ENCODE measurements around the gene CCDC61. TPM values are rescaled to one million over a fixed set of nuclear protein-coding genes. Genes with fewer than 3 reads are reported as not detected.

The CCDC61 gene
- total and polyA plus RNA-seq, 2 of the 8 experiments (the other 6 are each of a cell fraction or from before 2014, with no cell fraction given) = 7.8 to 17.4 TPM

- Histone ChIP-seq H3K4ac (replicated peaks; ENCODE audit: insufficient read length, low read depth, low read length) (no peak overlapping the region), H3K79me1 (ENCODE audit: low read depth, low read length) (no peaks in the 10 kb centered on the region), H3K9me3 (ENCODE audit: insufficient read depth in 2 of 2, low read depth in 1 of 2, low read length in 1 of 2) (no peaks in the 10 kb centered on the region), H3K4me1 (replicated peaks in 1 of 4; ENCODE audit: control insufficient read depth in 3 of 4, insufficient read depth in 4 of 4, low read length in 3 of 4) (peaks cover 0 to 10% (median 8%) of the 10 kb centered on the region in 4 experiments; a peak in 6 of 7 replicates), H2AK5ac (ENCODE audit: low read depth, low read length) (no peak overlapping the region), H3K18ac (ENCODE audit: extremely low read depth, low read length) (no peak overlapping the region; the same call in 1 of the 2 replicates), H3K79me2 (ENCODE audit: control insufficient read depth in 1 of 2, insufficient read depth in 2 of 2, low read length in 2 of 2) (no peaks in the 10 kb centered on the region), H2BK120ac (replicated peaks; ENCODE audit: low read depth, low read length) (no peak overlapping the region), H3K4me2 (ENCODE audit: insufficient read depth in 1 of 2, low read depth in 2 of 2, low read length in 2 of 2) (peak overlapping the region; percentile 85 to 99), H3K14ac (ENCODE audit: insufficient read length) (no peak overlapping the region), H2BK15ac (ENCODE audit: low read length) (no peak overlapping the region), H2BK20ac (ENCODE audit: low read length) (no peak overlapping the region), H4K91ac (replicated peaks; ENCODE audit: insufficient read length, low read length) (no peak overlapping the region), H3K23ac (ENCODE audit: insufficient read length) (no peak overlapping the region), H3K36me3 (ENCODE audit: control insufficient read depth in 2 of 4, insufficient read depth in 4 of 4, low read length in 3 of 4) (peaks cover 0 to 3% (median 0%) of the 10 kb centered on the region in 4 experiments; a peak in 3 of 8 replicates), H3K27ac (ENCODE audit: low read depth, low read length) (no peak overlapping the region), H3K23me2 (ENCODE audit: low read depth, low read length) (peaks cover 19% of the 10 kb centered on the region; the same call in 1 of the 2 replicates), H2AFZ (ENCODE audit: low read length) (no peak overlapping the region; the same call in 1 of the 2 replicates), H3K56ac (replicated peaks; ENCODE audit: insufficient read length, low read depth, low read length) (no peak overlapping the region), H4K20me1 (replicated peaks in 1 of 2; ENCODE audit: control insufficient read depth in 1 of 2, insufficient read depth in 2 of 2, low read length in 2 of 2) (peaks cover 5 to 13% of the 10 kb centered on the region in 2 experiments), H2BK5ac (ENCODE audit: low read depth, low read length) (no peak overlapping the region), H3K4me3 (ENCODE audit: extremely low read depth in 1 of 4, insufficient read depth in 2 of 4, low read depth in 3 of 4, low read length in 4 of 4) (peak overlapping the region; percentile 41 to 55 (median 50)), H3K9ac (replicated peaks in 1 of 4; ENCODE audit: extremely low read depth in 1 of 4, low read depth in 3 of 4, low read length in 3 of 4) (peak overlapping the region; percentile 25 to 67 (median 40)), H4K5ac (ENCODE audit: insufficient read length, low read depth, low read length) (no peak overlapping the region), H4K8ac (ENCODE audit: extremely low read depth, insufficient read depth, low read length) (peak overlapping the region; percentile 48; the same call in 1 of the 2 replicates), H3K27me3 (replicated peaks in 1 of 4; ENCODE audit: control insufficient read depth in 3 of 4, extremely low read depth in 1 of 4, insufficient read depth in 3 of 4, low read length in 3 of 4) (peaks cover 5 to 20% (median 19%) of the 10 kb centered on the region in 4 experiments), H2BK12ac (ENCODE audit: low read depth, low read length) (no peak overlapping the region)
- CTCF ChIA-PET (ENCODE audit: partially characterized antibody) = interaction anchor here (0.5 to 3.3 kb wide), 3 partner anchors 13 to 62 kb away, joined by 3 to 13 read pairs (median 6); no protein-coding TSS in a partner anchor
- DNase-seq (ENCODE audit: low read depth in 1 of 2, low spot score in 2 of 2) (peak; percentile 70 to 93), FAIRE-seq (no peak)
- 4% methylated on average over 44 of the region's 74 CpGs; no CpG with 5 or more reads in 1 of the 2 experiments for WGBS, 2 experiments (ENCODE audit: extremely low coverage in 1 of 2, insufficient coverage in 1 of 2, insufficient read length in 1 of 2, insufficient replicate concordance in 2 of 2, low coverage in 1 of 2, low lambda C conversion rate in 2 of 2, missing lambda C conversion rate in 1 of 2)
- POLR2A ChIA-PET (ENCODE audit: partially characterized antibody) = interaction anchor here (0.8 to 1.5 kb wide), 5 partner anchors 10 to 112 kb away, joined by 3 to 4 read pairs (median 3); partner anchors contain the start of gene CCDC61
- TF ChIP-seq POU5F1 (IDR thresholded peaks at IDR 0.05; ENCODE audit: low read depth, low read length) = no peak
- peak in 1 of 2 experiments; percentile 53; a peak in 1 of 3 replicates for TF ChIP-seq POLR2A (IDR thresholded peaks at IDR 0.05; ENCODE audit: control extremely low read depth in 1 of 2, low read depth in 2 of 2, low read length in 2 of 2)
- peak; percentile 33 for TF ChIP-seq TAF7 (optimal IDR thresholded peaks at IDR 0.05; ENCODE audit: borderline replicate concordance, low read depth, low read length)
- peak; percentile 31; the same call in 1 of the 2 replicates for TF ChIP-seq E2F6 (IDR thresholded peaks at IDR 0.05)
- no peak for TF ChIP-seq BRCA1 (IDR thresholded peaks at IDR 0.05; ENCODE audit: low read depth, low read length)
- 0 out of 4 replicates have a peak, but pooled peaks of 1 of the 2 experiments have one; percentile 51 for TF ChIP-seq SIN3A (conservative IDR thresholded peaks at IDR 0.05 in 1 of 2, IDR thresholded peaks at IDR 0.05 in 1 of 2; ENCODE audit: low read depth in 1 of 2, low read length in 2 of 2)
- no peak for TF ChIP-seq CBX5 (IDR thresholded peaks at IDR 0.05; ENCODE audit: low read depth, low read length)
- peak; percentile 23; the same call in 1 of the 2 replicates for TF ChIP-seq MAX (IDR thresholded peaks at IDR 0.05)
- TF ChIP-seq SIX5 (IDR thresholded peaks at IDR 0.05; ENCODE audit: low read depth, low read length) = no peak
- peak; percentile 5 for TF ChIP-seq RNF2 (IDR thresholded peaks at IDR 0.05; ENCODE audit: borderline replicate concordance, low read depth, low read length, missing control alignments, poor library complexity, severe bottlenecking)
These were observed 19.8 kb downstream of the CCDC61 start for GRCh38 chr19:46014941-46015686.

Measured in H1 (cell line).